H7 (cell line): ENCODE results near the gene RDX. TPM values are rescaled to one million over a fixed set of nuclear protein-coding genes. Genes with fewer than 3 reads are reported as not detected.

Experiments
- DNase-seq: peaks from one replicate; pipeline ENCODE4 v3.0.0; 2012
- H3K27me3 ChIP-seq: 2 replicates; pipeline ENCODE4 v1.6.0; 2011; ENCODE audit warnings: mild to moderate bottlenecking, low read length; ENCODE audit not compliant: control insufficient read depth, insufficient read depth
- H3K36me3 ChIP-seq: replicated peaks from 2 replicates; pipeline ENCODE4 v1.5.1; 2011; ENCODE audit warnings: low read length; ENCODE audit not compliant: control insufficient read depth, insufficient read depth
- H3K4me3 ChIP-seq: 2 replicates; pipeline ENCODE4 v1.5.1; 2011; ENCODE audit warnings: low read depth, mild to moderate bottlenecking, control low read depth, low read length, moderate library complexity; ENCODE audit not compliant: insufficient read depth
- total RNA-seq: library from RNA; depleted of rRNA; stranded (reverse); fragments of >200 nt; shearing (Covaris generic); gene quantifications from 2 replicates; pipeline ENCODE4 v1.2.3, GENCODE V29; 2014; rRNA removed

The RDX gene
- 64.6 and 72.1 TPM in 2 replicates for total RNA-seq

DNA sequence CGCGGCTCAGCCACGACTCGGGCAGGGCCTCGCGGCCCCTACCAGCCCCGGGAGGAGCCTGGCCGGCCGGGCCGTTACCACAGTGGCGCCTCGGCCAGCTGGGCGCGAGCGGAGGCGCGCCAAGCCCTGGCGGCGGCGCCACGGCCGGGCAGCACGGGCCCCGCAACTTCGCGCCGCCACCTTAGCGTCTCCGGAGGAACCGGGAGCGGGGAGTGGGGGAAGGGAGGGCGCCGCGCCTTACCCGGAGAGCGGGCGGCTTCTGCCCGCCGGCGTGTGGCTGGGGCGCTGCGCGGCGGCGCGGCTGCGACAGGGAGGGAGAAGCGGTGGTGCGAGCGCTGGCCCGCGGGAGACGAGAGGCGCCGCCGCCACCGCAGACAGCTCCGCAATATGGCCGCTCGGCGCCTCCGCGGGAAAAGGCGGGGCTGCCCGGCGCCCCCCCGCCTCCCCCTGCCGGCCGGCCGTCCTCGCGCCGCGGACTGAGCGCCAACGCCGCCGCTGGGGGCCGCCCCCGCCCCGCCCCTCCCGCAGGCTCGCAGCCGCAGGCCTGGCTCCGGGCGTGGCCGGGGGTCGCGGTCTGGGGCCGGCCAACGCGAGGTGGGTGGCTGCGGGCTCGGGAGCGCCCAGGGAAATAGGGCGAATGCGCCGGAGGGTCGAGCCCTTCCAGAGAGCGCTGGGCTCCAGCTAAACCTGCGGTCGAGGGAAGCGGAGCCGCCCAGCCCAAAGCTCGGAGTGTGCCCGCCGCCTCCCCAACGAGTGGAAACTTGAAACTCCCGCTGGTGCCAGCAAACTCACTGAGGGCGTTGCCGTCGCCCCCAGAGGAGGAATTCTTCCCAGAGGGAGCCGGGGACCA, at the start of gene RDX:
Gene RDX, minus strand, starts transcription at position 389 of the 850 bp plus-strand sequence. CDS start 16,922 bp downstream, outside the sequence.
- peak within 1 kb of the TSS; percentile 81 for H3K4me3 ChIP-seq
- DNase-seq, result peak; percentile 96
- no peaks in the 10 kb centered on the region for H3K36me3 ChIP-seq
- H3K27me3 ChIP-seq, result no peaks in the 10 kb centered on the region

DNA sequence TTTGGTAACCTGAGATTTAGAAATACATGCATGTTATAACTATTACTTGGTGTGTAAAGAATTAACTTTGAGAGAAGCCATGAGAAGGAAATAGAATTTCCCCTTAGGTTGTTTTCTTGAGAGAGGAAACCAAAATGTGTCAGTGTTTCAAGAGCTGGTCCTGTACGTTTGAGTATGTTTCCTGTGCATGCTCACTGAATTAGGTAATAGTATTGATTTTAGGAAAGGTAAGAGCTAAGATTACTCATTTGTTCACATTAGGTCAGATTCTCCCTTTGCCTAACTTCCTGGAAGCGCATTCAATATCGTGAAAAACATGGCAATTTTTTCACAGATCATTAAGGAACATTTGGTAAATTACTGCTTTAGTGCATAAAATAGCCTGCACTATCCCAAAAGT, 49.3 kb upstream of the RDX start:
- no peak for DNase-seq
- no peaks in the 10 kb centered on the region for H3K27me3 ChIP-seq
- no peaks in the 10 kb centered on the region for H3K36me3 ChIP-seq
- no peak overlapping the region for H3K4me3 ChIP-seq

DNA sequence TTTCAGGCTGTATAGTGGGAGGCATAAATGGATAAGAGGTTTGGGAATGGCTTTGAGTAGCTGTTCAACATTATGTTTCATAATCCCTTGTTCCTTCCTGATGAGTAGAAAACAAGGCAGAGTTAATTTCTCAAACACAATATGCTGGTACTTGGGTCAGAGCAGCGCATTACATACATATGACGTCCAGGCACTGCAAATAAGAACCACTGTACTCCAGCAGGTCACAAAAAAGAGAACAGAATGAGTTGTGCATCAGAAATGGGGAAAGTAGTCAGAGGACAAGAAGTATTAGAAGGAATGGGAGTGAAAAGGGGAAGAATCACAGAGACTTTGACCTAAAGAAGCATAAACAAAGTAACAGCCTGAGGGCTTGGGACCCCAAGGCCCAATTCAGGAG, 44.0 kb upstream of the RDX start:
- no peak for DNase-seq
- H3K36me3 ChIP-seq, result no peaks in the 10 kb centered on the region
- no peaks in the 10 kb centered on the region for H3K27me3 ChIP-seq
- H3K4me3 ChIP-seq, result no peak overlapping the region

DNA sequence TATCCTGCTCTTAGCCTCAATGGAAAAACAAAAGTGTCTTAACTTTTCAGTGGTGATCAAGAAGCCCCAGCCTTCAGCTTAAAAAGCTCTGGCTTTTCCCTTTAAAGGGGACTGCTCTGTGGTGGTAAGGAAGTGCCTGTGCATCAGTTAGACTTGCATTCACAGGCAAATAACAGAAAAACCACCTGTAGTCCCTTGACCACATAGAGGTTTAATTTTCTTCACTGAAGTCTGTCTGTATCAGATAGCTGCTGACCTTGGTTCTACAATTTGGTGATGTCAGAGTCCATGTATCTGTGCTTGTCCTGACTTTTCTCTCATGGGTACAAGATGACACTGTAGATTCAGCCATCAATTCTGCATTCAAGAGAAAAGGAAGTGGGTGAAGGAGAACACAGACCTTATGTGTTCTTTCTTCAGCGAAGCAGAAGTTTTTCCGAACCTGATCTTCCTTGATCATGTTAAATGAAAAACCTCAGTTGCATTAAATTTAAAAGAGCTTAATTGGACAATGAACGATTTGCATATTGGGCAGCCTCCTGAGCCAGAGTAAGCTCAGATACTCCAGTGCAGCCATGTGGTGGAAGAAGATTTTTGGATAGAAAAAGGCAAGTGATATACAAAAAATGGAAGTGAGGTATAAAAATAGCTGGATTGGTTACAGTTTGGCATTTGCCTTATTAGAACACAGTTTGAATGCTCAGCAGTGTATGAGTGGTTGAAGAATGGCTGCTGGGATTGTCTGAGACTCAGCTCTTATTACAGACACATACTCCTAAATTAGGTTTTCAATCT, 43.2 kb upstream of the RDX start:
- H3K36me3 ChIP-seq, result no peaks in the 10 kb centered on the region
- no peak overlapping the region for H3K4me3 ChIP-seq

DNA sequence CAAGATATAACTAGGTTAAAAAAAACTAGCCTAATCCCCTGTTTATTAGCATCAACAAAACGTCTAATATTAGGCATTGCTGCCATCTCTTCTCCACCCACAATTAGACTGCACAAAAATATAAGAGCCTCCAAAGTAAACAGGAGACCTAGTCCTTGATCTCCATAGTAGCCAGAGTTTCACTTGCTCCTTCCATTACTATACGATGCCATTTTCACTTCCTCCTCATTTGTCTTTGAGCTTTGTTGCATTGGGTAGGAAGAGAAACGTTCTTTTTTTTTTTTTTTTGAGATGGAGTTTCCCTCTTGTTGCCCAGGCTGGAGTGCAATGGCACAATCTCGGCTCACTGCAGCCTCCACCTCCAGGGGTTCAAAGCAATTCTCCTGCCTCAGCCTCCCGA, 42.3 kb upstream of the RDX start:
- Histone ChIP-seq H3K4me3 (no peak overlapping the region), H3K36me3 (no peaks in the 10 kb centered on the region), H3K27me3 (no peaks in the 10 kb centered on the region)
- no peak for DNase-seq

More for the DNA sequence above, 43.2 kb upstream of the RDX start:
- DNase-seq, result no peak
- H3K27me3 ChIP-seq, result no peaks in the 10 kb centered on the region

DNA sequence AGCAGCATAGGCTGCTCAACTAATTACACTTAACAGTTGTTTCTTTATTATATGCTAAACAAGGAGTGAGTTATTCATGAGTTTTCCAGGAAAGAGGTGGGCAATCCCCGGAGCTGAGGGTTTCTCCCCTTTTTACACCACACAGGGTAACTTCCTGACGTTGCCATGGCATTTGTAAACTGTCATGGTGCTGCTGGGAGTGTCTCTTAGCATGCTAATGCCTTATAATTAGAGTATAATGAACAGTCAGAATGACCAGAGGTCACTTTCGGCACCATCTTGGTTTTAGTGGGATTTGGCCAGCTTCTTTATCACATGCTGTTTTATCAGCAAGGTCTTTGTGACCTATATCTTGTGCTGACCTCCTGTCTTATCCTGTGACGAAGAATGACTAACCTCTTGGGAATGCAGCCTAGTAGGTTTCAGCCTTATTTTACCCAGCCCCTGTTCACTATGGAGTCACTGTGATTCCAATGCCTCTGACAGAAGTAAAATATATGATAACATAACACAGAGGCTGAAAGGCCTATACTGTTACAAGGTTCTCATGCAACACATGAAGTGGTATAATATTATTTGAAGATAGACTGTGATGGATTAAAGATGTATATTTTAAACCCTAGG, 41.3 kb upstream of the RDX start:
- no peaks in the 10 kb centered on the region for H3K36me3 ChIP-seq
- DNase-seq, result no peak
- H3K4me3 ChIP-seq, result no peak overlapping the region
- no peaks in the 10 kb centered on the region for H3K27me3 ChIP-seq

DNA sequence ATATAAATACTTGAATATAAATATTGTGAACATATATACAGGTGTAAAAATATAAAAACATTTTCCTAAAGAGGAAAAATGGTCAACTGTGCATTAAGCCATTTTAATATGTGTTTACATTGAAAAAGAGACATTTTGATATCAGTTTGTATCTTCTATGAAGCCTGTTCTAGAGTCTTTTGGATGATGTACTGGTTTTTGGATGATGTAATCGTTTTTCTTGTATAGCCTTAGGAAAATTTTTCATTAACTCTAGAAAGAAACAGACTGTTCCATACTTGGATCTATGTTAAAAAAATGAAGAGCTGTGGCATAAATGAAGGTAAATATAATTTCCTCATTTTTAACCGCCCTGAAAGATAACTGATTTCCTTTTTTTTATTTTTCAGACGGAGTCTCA, 39.6 kb upstream of the RDX start:
- no peak for DNase-seq
- no peaks in the 10 kb centered on the region for H3K27me3 ChIP-seq
- no peaks in the 10 kb centered on the region for H3K36me3 ChIP-seq
- no peak overlapping the region for H3K4me3 ChIP-seq

DNA sequence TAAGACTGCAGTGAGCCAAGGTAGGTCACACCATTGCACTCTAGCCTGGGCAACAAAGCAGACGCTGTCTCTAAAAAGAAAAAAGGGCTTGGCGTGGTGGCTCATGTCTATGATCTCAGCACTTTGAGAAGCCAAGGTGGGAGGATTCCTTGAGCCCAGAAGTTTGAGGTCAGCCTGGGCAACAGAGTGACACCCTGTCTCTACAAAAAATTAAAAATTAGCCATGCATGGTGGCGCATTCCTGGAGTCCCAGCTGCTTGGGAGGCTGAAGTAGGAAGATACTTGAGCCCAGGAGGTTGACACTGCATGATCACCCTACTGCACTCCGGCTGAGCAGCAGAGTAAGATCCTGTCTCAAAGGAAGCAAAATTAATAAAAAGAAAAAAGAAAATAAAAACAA, 38.9 kb upstream of the RDX start:
- DNase-seq, result no peak
- H3K36me3 ChIP-seq, result no peaks in the 10 kb centered on the region
- no peak overlapping the region for H3K4me3 ChIP-seq
- no peaks in the 10 kb centered on the region for H3K27me3 ChIP-seq

DNA sequence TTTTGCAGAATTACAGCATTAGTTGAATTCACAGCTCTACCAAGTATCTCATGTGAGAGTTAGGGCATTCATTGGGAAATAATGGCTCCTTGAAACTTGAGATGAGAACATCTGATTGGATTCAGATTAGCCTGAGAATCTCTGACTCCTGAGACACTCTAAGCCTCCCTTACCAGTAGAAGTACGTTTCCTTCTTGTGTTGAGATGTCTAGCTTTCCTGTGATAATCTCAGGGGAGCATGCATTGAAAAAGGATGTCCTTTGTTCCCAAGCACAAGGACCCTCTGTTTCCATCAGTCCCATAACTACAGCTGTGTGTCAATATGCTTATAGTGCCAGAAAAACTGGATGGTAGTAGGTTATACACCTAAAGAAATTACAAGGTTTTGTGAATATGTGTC, 35.2 kb upstream of the RDX start:
- no peak overlapping the region for H3K4me3 ChIP-seq
- H3K27me3 ChIP-seq, result no peaks in the 10 kb centered on the region
- no peaks in the 10 kb centered on the region for H3K36me3 ChIP-seq
- no peak for DNase-seq

DNA sequence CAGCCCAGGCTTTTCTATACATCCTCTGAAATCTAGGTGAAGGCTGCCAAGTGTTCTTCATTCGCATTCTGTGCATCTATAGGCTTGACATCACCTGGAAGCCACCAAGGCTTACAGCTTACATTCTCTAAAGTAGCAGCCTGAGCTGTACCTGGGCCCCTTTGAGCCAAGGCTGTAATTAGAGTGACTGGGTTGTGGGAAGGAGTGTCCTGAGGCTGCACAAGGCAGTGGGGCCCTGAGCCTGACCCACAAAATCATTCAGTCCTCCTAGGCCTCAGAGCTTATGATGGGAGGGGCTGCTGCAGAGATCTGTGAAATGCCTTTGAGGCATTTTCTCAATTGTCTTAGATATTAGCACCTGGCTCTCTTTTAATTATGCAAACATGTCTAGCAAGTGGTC, 33.0 kb upstream of the RDX start:
- H3K27me3 ChIP-seq, result no peaks in the 10 kb centered on the region
- no peak overlapping the region for H3K4me3 ChIP-seq
- no peaks in the 10 kb centered on the region for H3K36me3 ChIP-seq
- no peak for DNase-seq

DNA sequence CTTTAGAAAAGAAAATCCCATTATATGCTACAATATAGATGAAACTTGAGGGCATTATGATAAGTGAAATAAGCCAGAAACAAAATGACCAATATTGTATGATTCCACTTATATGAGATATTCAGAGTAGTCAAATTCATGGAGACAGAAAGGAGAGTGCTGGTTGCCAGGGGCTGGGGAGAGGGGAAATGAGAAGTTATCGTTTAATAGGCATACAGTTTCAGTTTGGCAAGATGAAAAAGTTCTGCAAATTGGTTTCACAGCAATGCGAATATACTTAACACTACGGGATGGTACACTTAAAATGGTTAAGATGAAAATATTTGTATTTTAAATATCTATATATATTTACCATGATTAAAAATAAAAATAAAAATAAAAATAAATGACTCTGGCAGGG, 31.1 kb upstream of the RDX start:
- no peak overlapping the region for H3K4me3 ChIP-seq
- H3K36me3 ChIP-seq, result no peaks in the 10 kb centered on the region
- DNase-seq, result no peak
- H3K27me3 ChIP-seq, result no peaks in the 10 kb centered on the region

DNA sequence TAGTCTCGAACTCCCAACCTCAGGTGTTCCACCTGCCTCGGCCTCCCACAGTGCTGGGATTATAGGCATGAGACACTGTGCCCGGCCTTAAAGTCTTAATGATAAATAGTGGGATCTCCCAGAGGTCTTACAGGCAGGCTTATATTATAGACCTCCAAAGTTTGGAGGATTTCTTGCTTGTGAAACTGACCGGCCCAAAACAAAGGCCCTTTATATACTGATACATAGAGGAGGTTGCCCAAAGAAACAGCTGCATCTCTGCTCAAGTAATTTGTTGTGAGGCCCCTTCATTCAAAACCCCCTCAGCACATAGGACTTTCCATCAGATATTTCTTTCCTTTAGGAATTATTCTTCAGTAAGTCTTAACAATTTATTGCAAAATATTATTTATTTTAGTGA, 27.4 kb upstream of the RDX start:
- Histone ChIP-seq H3K27me3 (no peaks in the 10 kb centered on the region), H3K4me3 (no peak overlapping the region), H3K36me3 (no peaks in the 10 kb centered on the region)
- DNase-seq, result no peak

DNA sequence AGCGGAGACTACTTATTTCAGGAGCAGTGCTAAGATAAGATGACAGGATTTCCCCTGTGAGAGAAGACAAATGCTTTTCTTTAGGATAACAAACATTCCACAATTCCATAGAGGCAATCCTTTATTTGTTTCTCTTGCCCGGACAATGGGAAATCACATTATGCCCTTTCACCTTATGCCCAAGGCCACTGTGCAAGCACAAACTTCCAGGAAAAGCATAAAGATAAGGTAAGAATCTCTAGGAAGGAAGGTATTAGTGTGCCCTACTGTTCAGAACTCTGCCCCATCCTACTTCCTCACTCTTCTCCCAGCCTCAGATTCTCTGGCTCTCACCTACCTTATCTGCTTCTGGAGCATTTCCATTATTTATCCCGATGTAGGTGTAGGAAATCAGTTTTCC, 23.1 kb upstream of the RDX start:
- no peak overlapping the region for H3K4me3 ChIP-seq
- DNase-seq, result no peak
- no peaks in the 10 kb centered on the region for H3K36me3 ChIP-seq
- H3K27me3 ChIP-seq, result no peaks in the 10 kb centered on the region

DNA sequence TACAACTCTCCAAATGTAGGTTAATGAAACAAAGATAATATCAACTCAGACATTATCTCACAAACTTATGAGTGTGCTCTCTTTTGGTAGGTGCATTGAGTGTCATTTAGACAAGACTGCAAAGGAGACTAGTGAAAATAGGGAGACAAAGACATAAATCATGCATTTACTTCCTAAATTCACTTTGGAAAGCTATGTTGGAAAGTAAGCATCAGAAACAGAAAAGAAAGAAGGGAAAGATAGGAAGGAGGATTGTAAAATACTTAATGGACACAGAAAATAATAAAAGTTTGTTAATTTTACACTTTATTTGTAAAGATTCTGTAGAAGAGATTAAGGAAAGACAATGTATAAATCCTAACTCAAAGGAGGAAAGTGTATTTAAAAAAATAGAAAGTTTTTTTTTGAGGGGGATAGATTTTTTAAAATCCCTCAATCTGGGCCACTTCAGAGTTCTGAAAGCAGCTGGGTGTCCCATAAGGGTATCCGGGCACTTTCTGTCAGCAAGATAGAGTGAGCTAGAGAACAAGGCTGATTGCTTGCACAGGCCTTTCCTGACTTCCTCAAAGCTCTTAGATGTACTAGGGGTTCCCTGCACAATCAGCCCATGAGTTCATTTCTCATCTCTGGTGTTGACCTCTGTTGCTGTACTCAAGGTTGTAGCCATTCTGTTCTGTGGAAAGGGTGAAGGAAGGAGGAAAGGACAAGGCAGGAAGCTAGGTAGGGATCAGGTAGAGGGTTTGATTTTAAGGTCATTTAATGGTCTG, 22.4 kb upstream of the RDX start:
- DNase-seq, result no peak
- no peaks in the 10 kb centered on the region for H3K36me3 ChIP-seq
- no peak overlapping the region for H3K4me3 ChIP-seq
- H3K27me3 ChIP-seq, result no peaks in the 10 kb centered on the region
